HFFc6 (cell line): ENCODE results near the gene ITPR1. TPM values are rescaled to one million over a fixed set of nuclear protein-coding genes. Genes with fewer than 3 reads are reported as not detected.
A peak's percentile ranks its signal among the peaks of the same experiment; 100 is the strongest.

Experiments
- DNase-seq: peaks from one replicate; pipeline ENCODE4 v3.0.0-alpha.2; 2018
- H3K27ac Mint-ChIP-seq: 2 replicates; pipeline ENCODE4 v1.8.0; 2020; ENCODE audit warnings: mild to moderate bottlenecking, mixed read lengths
- H3K27me3 Mint-ChIP-seq: 2 replicates; pipeline ENCODE4 v1.8.0; 2021; ENCODE audit warnings: mild to moderate bottlenecking, moderate library complexity, mixed read lengths; ENCODE audit not compliant: insufficient read depth
- H3K36me3 Mint-ChIP-seq: 2 replicates; pipeline ENCODE4 v1.8.0; 2021; ENCODE audit warnings: low read depth, mixed read lengths
- H3K4me1 Mint-ChIP-seq: 2 replicates; pipeline ENCODE4 v1.8.0; 2020; ENCODE audit warnings: low read depth, mixed read lengths
- H3K4me3 Mint-ChIP-seq: 2 replicates; pipeline ENCODE4 v1.8.0; 2020; ENCODE audit warnings: mild to moderate bottlenecking, moderate library complexity, mixed read lengths
- H3K9me3 Mint-ChIP-seq: 2 replicates; pipeline ENCODE4 v1.8.0; 2020; ENCODE audit warnings: mild to moderate bottlenecking, mixed read lengths
- total RNA-seq, 6 experiments: library from RNA; stranded (reverse); fragmentation: NEBNext Ultra II Directional; extraction: Animal tissue kit (Norgen Biotek cat#: 25700); gene quantifications; 2 replicates in 1 of 6; 3 replicates in 5 of 6; pipeline ENCODE4 v1.2.3, GENCODE V29; 2021
- TF ChIP-seq, protein P1 (sequence below): fragments of 200-600 bp; sonication (generic); IDR thresholded peaks from 2 replicates; pipeline ENCODE4 v1.5.0; 2021; ENCODE audit warnings: antibody characterized with exemption, mild to moderate bottlenecking

ITPR1 gene
- total RNA-seq, 6 experiments from 2014 or later: 4.9 to 8.3 (median 6.1) TPM

- H3K27me3 Mint-ChIP-seq: peaks cover 5% of the 10 kb centered on the region
- no peak overlapping the region for H3K4me3 Mint-ChIP-seq
- H3K9me3 Mint-ChIP-seq: no peaks in the 10 kb centered on the region
- TF ChIP-seq, protein P1, sequence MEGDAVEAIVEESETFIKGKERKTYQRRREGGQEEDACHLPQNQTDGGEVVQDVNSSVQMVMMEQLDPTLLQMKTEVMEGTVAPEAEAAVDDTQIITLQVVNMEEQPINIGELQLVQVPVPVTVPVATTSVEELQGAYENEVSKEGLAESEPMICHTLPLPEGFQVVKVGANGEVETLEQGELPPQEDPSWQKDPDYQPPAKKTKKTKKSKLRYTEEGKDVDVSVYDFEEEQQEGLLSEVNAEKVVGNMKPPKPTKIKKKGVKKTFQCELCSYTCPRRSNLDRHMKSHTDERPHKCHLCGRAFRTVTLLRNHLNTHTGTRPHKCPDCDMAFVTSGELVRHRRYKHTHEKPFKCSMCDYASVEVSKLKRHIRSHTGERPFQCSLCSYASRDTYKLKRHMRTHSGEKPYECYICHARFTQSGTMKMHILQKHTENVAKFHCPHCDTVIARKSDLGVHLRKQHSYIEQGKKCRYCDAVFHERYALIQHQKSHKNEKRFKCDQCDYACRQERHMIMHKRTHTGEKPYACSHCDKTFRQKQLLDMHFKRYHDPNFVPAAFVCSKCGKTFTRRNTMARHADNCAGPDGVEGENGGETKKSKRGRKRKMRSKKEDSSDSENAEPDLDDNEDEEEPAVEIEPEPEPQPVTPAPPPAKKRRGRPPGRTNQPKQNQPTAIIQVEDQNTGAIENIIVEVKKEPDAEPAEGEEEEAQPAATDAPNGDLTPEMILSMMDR: no peak
- H3K27ac Mint-ChIP-seq: no peak overlapping the region
- no peaks in the 10 kb centered on the region for H3K36me3 Mint-ChIP-seq
- no peak for DNase-seq
- H3K4me1 Mint-ChIP-seq: no peaks in the 10 kb centered on the region
Measured at GRCh38 chr3:4623421-4623999, 130.4 kb downstream of the ITPR1 start.

GRCh38 chr3:4627651-4628375 lies 134.7 kb downstream of the ITPR1 start:
- H3K27ac Mint-ChIP-seq: no peak overlapping the region
- no peak overlapping the region for H3K4me3 Mint-ChIP-seq
- TF ChIP-seq, protein P1: no peak
- H3K36me3 Mint-ChIP-seq: no peaks in the 10 kb centered on the region
- H3K4me1 Mint-ChIP-seq: no peaks in the 10 kb centered on the region
- peaks cover 1% of the 10 kb centered on the region for H3K27me3 Mint-ChIP-seq
- no peaks in the 10 kb centered on the region for H3K9me3 Mint-ChIP-seq
- DNase-seq: no peak

DNA sequence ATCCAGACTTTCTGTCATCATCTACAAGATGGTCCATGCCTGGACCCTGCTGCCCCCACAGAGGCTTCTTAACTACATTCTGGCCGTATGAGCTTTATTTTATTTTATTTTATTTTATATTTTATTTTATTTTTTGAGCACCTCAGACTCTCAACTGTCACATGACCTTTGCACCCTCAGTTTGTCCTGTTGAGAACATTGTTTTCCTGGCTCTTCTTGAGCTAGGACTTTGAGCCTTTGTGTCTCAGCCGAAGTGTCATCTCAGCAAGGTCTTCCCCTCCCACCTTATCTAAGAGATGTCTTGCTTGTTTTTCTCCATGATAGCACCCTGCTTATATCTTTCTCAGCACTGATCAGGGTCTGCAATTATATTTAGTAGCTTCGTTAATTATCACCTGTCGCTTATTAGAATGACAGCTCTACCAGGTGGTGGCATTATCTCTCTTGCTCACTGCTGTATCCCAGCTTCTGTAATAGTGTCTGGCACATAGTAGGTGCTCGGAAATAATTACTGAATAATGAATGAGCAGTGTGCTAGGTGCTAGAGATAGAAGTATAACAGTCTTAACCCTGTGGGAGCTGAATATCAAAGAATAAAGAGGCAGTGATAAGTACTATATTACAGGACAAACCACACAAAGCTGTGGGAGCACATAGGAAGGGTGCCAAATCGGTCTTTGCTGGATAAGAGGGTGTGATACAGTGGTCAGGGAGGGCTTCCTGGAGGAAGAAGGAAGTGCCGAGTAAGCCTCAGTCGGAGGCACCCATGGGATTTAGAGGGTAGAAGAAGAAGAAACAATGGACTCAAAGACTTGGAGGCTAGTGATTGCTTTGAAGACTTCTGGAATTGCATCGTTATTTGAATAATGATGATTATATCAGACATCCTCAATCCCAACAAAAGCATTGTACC lies 136.2 kb downstream of the ITPR1 start:
- no peak overlapping the region for H3K4me3 Mint-ChIP-seq
- DNase-seq: no peak
- H3K27ac Mint-ChIP-seq: no peak overlapping the region
- no peaks in the 10 kb centered on the region; the same call in 1 of the 2 replicates for H3K27me3 Mint-ChIP-seq
- TF ChIP-seq, protein P1: no peak
- H3K4me1 Mint-ChIP-seq: peaks cover 5% of the 10 kb centered on the region
- H3K36me3 Mint-ChIP-seq: no peaks in the 10 kb centered on the region
- no peaks in the 10 kb centered on the region for H3K9me3 Mint-ChIP-seq

- TF ChIP-seq, protein P1: peak; percentile 93
- Mint-ChIP-seq H3K36me3 (no peaks in the 10 kb centered on the region), H3K27me3 (peaks cover 10% of the 10 kb centered on the region), H3K9me3 (no peaks in the 10 kb centered on the region), H3K4me1 (peaks cover 5% of the 10 kb centered on the region), H3K4me3 (no peak overlapping the region; the same call in 1 of the 2 replicates), H3K27ac (no peak overlapping the region)
- DNase-seq: peak; percentile 64
Measured at GRCh38 chr3:4633078-4634004, 140.2 kb downstream of the ITPR1 start.

GRCh38 chr3:4634894-4635293 lies 141.7 kb downstream of the ITPR1 start:
- H3K27ac Mint-ChIP-seq: no peak overlapping the region
- TF ChIP-seq, protein P1: no peak
- no peaks in the 10 kb centered on the region for H3K36me3 Mint-ChIP-seq

More at GRCh38 chr3:4634894-4635293, 141.7 kb downstream of the ITPR1 start:
- no peak for DNase-seq
- Mint-ChIP-seq H3K4me1 (peaks cover 5% of the 10 kb centered on the region), H3K4me3 (no peak overlapping the region), H3K9me3 (no peaks in the 10 kb centered on the region), H3K27me3 (peaks cover 10% of the 10 kb centered on the region)
